Glomerular visceral epithelial cell (primary cell): ENCODE results near the gene TCIRG1.

Source experiments
- DNase-seq: peaks from one replicate; pipeline ENCODE4 v3.0.0-alpha.2; 2016; ENCODE audit errors: extremely low spot score

Gene TCIRG1

DNA sequence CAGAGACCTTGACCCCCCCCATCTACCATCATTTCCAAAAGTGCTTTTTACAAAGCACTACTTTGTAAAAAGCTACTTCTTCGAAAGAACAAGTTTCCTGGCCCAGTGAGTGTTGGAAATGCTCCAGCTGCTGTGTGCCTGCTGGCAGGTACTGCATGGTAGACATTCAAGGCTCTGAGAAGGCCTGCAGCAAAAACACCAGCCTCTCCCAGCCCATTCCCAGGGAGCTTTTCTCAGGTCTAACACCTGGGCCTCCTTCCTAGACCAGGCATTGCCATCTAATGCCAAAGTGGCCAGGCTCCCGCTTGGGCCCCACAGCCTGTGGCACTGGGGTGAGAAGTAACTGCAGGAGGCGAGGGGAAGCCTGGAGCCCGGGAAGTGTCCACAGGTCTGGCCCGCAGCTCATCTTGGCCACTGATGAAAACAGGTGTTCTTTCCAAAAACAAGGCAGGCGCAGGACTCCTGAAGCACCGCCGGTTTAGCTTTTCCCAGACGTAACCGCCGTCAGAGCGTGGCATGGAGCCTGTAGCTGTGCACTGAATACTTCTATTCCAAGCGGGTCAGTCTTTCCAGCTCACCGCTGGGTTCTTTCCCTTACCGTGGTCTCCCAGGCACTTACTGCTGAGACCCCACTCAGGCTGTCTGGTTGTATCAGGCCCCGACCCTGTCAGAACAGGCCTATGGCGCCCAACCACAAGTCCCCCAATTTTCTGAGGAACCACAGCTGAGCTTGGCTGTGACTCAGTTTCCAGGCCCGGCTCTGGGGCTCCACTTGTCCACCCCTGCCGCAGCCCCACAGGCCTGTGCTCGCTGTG is 1.2 kb upstream of the TCIRG1 start:
- DNase-seq = no peak

DNA sequence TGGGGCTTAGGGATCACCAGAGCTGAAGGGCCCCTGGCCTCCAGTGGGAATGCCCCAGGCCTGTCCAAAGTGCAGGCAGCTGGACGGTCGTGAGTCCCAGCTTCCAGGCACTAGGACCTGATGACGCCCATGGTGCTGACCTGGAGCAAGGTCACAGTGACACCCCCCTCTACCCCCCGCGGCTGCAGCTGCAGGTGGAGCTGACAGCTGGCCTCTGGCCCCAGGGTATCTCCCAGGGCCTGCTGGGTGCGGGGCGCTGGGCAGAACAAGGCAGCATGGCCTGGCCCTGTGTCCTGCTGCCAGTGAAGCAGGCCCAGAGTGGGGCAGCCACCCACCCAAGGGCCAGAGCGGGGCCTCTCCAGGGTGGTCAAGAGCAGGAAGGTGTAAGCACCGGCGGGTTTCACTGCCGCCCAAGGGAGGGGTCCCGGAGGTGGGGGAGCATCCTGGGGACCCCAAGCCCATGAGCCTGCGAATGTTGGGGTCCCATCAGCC is 553 bp upstream of the TCIRG1 start:
- DNase-seq = no peak

DNA sequence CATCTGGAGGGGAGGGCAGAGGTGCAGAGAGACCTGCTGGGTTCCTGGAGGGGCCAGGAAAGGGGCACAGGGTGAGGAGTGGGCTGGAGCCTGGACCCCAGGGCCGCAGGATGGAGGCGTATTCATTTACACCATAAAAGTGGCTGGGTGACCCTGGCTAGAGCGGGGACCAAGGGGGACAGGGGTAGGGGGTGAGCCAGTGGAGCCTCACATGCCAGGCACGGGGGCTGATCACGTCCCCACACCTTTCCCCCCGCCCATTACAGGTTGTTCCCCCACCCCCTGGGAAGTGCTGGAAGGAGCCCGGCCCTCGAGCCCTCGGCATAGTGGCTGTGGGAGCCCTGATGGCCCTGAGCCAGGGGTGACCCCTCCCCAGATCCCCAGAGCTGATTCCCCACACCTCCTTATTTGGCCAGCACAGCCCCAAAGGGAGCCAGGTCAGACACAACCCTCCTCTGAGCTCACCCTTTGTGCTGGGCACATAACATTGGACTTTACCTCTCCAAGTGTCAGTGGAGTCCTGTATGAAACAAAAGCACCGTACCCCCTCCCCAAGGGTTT is 781 bp downstream of the TCIRG1 start:
- DNase-seq = no peak

DNA sequence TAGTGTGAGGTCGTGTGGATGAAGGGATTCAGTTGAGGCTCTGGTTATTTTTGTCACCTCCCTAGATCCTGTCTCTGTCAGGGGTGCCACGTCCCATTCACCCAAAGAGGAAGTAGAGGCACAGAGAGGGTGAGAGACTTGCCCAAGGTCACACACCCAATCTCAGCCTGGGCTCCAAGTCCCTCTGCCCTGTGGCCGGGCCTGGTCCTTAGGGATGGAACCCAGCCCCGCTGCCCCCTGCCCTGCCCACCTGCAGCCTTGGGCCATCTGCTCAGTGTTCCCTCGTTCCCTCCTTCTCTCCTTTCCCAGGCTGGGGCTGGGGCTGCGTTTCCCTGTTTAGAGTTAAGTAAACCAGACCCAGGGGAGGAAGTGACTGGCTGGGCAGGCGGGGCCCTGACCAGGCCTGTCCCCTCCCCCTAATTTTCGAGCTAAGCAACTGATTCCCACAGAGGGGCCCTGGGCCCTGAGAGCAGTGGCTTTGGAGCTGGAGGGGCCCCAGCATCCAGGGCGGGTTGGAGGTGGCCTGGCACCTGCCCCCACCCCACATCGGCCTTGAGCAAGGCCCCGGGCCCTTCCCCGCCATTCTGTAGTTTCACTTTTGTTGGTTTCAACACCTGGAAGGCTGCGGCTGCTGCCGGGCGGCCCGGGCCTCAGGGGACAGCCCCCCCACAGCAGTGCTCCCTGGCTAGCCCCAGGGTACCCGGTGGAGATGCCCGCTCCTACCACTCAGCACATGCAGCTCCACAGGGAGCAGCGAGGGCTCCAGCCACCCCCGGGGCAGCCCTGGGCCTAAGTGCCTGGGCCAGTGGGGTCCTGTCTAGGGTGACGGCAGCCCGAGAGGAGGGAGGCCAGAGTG is 1.5 kb downstream of the TCIRG1 start:
- peak; percentile 55 for DNase-seq

DNA sequence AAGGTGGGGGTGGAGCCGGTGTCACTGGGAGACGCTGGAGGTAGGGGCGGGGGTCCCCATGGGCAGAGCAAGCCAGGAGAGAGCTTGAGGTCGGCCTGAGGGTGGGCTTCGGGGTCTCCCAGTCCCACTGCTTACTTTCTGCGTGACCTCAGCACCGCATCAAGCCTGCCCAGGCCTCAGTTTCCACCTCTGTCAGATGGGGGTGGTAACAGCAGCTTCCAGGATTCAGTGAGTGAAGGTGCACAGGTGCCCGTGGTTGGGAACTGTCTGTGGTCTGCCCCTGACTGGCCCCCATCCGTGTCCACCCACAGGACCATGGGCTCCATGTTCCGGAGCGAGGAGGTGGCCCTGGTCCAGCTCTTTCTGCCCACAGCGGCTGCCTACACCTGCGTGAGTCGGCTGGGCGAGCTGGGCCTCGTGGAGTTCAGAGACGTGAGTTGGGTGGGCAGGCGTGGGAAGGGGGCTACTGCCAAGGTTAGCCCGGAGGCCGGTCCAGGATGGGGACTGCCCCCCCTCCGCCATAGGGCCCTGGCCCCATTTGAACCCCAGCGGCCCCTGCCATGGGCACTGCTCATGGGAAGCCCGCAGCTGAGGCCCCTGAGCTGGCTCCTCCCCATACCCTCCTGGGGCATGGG is 2.2 kb downstream of the TCIRG1 start:
- DNase-seq = no peak

DNA sequence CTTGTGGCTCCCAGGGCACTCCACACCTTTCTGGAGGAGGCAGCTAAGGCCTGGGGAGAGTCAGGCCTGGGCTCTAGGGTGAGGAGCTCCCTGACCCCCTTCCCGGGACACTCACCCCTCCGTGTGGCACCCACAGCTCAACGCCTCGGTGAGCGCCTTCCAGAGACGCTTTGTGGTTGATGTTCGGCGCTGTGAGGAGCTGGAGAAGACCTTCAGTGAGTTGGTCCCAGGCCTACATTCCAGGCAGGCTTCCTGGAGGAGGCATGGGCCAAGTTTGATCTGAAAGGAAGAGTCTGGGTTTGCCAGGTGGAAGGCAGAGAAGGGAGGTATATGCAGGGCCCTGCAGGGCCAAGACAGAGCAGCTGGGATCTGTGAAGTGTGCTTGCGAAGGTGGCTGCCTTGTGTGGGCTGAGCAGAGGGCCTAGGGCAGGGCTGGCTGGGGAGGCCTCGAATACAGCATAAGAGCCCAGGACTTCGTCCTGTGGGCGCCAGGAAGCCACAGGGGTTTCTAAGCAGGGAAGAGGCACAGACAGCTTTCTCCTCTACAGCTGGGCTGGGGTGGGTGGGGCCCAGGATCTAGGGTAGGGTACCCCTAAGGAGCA is 2.9 kb downstream of the TCIRG1 start:
- no peak for DNase-seq

DNA sequence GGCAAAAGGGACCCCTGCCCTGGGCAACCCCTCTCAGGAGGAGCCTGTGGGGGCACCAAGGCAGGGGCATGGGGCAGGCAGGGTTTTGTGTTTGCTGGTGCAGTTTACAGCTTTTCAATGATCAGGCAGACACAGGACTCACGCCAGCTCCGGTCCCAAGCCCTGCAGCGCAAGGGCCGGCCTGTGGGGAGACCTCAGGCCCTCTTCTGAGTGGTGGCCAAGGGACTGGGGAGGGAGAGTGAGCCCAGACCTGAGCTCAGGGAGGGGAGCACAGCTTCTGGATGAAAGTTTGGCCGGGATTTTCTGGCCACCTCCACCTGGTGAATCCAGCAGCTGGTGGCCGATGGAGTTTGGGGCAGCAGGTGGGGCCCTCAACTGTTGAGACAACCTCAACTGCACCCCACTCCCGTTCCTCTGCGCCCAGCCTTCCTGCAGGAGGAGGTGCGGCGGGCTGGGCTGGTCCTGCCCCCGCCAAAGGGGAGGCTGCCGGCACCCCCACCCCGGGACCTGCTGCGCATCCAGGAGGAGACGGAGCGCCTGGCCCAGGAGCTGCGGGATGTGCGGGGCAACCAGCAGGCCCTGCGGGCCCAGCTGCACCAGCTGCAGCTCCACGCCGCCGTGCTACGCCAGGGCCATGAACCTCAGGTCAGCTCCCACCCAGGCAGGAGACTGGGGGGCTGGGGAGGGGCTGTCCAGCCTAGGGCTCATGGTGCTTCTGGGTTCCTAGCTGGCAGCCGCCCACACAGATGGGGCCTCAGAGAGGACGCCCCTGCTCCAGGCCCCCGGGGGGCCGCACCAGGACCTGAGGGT is 3.6 kb downstream of the TCIRG1 start:
- DNase-seq = no peak

DNA sequence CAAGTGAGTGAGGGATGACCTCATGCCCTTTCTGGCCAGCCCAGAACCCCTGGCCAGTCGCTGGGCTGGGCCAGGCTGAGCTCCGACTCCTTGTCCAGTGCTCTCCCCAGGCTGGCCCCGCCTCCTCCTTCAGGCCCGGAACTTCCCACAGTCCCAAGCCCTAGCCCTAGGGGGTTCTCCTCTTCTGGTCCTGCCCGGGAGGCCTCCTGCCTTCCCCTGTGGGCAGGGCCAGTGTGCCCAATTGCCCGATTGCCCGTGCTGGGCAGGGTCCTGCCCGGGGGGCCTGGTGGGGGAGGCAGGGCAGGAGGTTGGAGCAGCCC is 4.2 kb downstream of the TCIRG1 start:
- DNase-seq = no peak

DNA sequence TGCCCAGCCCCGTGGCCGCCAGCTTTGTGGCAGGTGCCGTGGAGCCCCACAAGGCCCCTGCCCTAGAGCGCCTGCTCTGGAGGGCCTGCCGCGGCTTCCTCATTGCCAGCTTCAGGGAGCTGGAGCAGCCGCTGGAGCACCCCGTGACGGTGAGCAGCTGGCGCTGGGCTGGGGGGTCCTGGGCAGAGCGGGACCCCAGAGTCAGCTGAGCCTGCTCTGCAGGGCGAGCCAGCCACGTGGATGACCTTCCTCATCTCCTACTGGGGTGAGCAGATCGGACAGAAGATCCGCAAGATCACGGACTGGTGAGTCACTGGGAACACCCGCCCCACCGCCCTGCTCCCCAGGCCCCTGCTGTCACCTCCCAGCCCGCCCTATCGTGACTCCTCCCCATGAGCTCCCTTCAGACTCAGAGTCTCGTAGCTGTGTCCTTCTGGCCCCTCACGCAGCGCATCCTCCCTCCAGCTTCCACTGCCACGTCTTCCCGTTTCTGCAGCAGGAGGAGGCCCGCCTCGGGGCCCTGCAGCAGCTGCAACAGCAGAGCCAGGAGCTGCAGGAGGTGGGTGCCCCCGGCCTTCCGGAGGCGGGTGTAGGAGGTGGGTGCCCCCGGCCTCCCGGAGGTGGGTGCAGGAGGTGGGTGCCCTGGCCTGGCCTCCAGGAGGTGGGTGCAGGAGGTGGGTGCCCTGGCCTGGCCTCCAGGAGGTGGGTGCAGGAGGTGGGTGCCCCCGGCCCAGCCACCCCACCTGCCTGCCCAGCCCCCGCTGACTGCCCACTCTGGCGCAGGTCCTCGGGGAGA is 4.7 kb downstream of the TCIRG1 start:
- DNase-seq = no peak

DNA sequence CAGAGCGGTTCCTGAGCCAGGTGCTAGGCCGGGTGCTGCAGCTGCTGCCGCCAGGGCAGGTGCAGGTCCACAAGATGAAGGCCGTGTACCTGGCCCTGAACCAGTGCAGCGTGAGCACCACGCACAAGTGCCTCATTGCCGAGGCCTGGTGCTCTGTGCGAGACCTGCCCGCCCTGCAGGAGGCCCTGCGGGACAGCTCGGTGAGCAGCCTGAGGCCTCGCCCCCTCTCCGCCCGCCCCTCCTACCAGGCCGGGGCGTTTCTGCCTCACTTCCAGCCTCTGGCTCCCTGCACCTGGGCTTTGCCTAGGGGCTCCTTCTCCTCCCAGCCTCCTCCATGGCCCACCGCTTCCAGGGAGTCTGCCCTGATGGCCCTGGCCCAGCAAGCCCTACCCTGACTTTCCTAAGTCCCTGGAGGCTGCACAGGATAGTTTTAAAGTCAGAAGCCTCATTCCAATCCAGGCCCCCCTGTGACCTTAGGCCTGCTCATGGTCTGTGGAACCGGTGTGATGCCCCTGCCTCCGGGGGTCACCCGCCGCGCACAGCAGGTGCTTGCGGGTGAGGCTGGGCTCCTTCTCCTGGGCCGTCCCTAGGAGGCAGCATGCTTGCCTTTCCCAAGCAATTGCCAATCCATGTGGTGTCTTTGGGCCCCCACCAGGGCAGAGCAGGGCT is 5.5 kb downstream of the TCIRG1 start:
- DNase-seq = no peak

DNA sequence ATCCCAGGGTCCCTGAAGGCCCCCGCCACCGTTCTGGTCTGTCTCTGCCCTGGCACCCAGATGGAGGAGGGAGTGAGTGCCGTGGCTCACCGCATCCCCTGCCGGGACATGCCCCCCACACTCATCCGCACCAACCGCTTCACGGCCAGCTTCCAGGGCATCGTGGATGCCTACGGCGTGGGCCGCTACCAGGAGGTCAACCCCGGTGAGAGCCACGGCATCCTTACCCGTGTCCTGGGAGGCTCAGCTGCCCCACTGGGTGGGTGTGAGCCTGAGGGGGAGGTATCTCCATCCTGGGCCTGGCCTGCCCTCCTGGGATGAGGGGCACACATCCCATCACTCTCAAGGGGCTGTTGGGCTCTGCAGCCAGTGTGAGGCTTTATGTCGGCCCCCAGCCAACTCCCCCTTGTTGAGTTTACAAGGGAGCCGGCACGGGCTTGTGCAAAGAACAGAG is 6.1 kb downstream of the TCIRG1 start:
- no peak for DNase-seq

DNA sequence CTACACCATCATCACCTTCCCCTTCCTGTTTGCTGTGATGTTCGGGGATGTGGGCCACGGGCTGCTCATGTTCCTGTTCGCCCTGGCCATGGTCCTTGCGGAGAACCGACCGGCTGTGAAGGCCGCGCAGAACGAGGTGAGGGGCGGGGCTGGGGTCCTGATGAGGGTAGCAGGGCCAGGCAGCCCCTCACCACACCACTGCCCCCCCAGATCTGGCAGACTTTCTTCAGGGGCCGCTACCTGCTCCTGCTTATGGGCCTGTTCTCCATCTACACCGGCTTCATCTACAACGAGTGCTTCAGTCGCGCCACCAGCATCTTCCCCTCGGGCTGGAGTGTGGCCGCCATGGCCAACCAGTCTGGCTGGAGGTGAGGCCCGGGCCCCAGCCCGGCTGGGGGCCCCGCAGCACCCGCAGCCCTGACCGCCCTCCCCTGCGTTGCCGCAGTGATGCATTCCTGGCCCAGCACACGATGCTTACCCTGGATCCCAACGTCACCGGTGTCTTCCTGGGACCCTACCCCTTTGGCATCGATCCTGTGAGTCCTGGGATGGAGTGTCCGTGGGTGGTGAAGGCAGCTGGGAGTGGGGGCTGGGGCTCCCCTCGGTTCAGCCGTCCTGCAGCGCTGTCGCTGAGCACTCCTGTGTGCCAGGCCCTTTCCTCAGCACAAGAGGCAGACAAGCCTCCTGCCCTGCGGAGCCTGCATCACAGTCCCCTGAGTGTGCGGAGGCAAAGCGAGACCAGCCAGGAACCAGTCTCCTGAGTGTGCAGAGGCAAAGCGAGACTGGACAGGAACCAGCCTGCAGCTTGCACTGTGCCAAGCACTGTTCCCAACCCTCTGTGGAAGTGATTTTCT is 8.8 kb downstream of the TCIRG1 start:
- DNase-seq = no peak

DNA sequence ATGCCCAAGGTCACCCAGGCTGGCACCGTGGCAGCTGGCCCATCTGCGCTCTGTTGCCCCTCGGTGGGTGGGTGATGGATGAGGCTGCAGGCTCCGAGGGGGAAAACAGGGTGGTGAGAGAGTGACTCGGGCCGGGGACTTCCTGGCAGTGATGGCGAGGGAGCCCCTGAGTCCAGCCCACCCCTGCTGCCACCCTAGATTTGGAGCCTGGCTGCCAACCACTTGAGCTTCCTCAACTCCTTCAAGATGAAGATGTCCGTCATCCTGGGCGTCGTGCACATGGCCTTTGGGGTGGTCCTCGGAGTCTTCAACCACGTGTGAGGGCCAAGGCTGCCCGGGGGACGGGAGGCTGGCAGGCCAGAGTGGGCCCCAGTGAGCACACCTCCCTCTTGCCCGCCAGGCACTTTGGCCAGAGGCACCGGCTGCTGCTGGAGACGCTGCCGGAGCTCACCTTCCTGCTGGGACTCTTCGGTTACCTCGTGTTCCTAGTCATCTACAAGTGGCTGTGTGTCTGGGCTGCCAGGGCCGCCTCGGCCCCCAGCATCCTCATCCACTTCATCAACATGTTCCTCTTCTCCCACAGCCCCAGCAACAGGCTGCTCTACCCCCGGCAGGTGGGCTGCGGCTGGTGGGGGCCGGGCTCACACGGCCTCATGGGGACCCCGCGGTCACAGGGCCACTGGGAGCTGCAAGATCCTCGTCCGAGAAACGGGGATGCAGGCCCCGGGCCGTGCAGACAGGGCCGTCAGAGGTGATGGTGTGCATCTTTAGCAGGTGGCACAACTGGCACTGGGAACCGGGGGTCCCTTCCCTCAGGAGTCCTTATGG is 10.1 kb downstream of the TCIRG1 start:
- no peak for DNase-seq

DNA sequence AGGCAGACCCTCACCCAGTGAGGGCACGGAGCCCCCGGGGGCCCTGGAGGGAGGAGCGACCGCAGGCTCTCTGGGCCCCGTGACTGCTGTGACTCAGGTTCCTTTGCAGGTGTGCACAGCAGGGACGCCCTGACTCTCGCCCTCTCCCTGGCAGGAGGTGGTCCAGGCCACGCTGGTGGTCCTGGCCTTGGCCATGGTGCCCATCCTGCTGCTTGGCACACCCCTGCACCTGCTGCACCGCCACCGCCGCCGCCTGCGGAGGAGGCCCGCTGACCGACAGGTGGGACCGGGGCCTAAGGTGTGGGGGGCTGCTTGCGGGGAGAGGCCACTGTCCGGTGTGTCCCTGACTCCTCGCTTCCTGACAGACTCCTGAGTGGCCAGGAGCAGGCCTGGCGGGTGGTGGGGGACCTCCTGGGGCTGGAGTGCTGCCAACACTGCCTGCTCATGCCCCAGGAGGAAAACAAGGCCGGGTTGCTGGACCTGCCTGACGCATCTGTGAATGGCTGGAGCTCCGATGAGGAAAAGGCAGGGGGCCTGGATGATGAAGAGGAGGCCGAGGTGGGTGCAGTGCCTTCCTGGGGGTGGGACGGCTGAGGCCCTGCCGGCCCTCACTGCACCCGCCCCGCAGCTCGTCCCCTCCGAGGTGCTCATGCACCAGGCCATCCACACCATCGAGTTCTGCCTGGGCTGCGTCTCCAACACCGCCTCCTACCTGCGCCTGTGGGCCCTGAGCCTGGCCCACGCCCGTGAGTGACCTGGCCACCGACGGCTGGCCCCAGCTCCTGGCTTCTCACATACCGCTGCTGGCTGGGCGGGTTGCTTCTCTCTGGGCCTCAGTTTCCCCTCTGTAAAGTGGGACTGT is 10.9 kb downstream of the TCIRG1 start:
- DNase-seq = peak; percentile 55

DNA sequence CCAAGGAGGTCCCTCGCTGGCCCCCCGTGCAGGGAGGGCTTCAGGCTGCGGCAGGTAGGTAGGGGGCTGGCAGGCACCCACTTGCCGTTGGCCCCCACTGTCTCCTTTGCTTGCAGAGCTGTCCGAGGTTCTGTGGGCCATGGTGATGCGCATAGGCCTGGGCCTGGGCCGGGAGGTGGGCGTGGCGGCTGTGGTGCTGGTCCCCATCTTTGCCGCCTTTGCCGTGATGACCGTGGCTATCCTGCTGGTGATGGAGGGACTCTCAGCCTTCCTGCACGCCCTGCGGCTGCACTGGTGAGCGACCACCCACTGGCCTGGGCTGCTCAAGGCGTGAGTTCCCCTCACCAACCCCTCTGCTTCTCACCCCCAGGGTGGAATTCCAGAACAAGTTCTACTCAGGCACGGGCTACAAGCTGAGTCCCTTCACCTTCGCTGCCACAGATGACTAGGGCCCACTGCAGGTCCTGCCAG is 11.6 kb downstream of the TCIRG1 start:
- no peak for DNase-seq
